Measurements from ENCODE around the gene NFX1. TPM values are rescaled to one million over a fixed set of nuclear protein-coding genes. Genes with fewer than 3 reads are reported as not detected.
"Not testable (repeated sequence)": the region's sequence is repeated elsewhere in the genome, so short reads cannot be mapped to it uniquely, and the experiment has no call there.

The NFX1 gene
- polyA plus RNA-seq, 3 donors: 4.3 to 26.3 (median 8.1) TPM

- Histone ChIP-seq H4K20me1 (ENCODE audit: insufficient read depth, low read length) (no peaks in the 10 kb centered on the region), H3K4me2 (replicated peaks; ENCODE audit: extremely low read depth, low read length, poor library complexity, severe bottlenecking) (no peak overlapping the region), H3K36me3 (replicated peaks in 1 of 2; ENCODE audit: control insufficient read depth in 1 of 2, insufficient read depth in 2 of 2, low read length in 2 of 2) (no peaks in the 10 kb centered on the region), H3K27me3 (ENCODE audit: control insufficient read depth in 2 of 2, insufficient read depth in 2 of 2, low read length in 2 of 2) (no peaks in the 10 kb centered on the region), H3K79me2 (ENCODE audit: insufficient read depth, low read length) (no peaks in the 10 kb centered on the region), H3K9me3 (replicated peaks in 1 of 2; ENCODE audit: control insufficient read depth in 1 of 2, insufficient read depth in 1 of 2, low read length in 2 of 2) (no peaks in the 10 kb centered on the region), H2AFZ (ENCODE audit: insufficient read depth, low read depth, low read length, poor library complexity, severe bottlenecking) (no peak overlapping the region), H3K4me1 (ENCODE audit: control insufficient read depth in 1 of 2, insufficient read depth in 2 of 2, low read length in 2 of 2) (no peaks in the 10 kb centered on the region), H3K4me3 (replicated peaks in 1 of 3; ENCODE audit: low read depth in 2 of 3, low read length in 3 of 3) (no peak overlapping the region), H3K27ac (ENCODE audit: low read depth in 1 of 2, low read length in 2 of 2) (no peak overlapping the region), H3K9ac (ENCODE audit: insufficient read depth, low read length, poor library complexity, severe bottlenecking) (no peak overlapping the region)
- intact Hi-C loops (cut with micrococcal nuclease): no loop called here
- H3K4me3 Mint-ChIP-seq: no peak overlapping the region
- H3K27me3 Mint-ChIP-seq (ENCODE audit: low read depth in 3 of 3): peaks cover 0 to 1% (median 0%) of the 10 kb centered on the region in 3 donors
- TF ChIP-seq CTCF (IDR thresholded peaks at IDR 0.05): no peak
- no peaks in the 10 kb centered on the region for H3K4me1 Mint-ChIP-seq
- WGBS (ENCODE audit: insufficient coverage): 86% methylated on average over 8 of the region's 11 CpGs
- H3K27ac Mint-ChIP-seq: no peak overlapping the region
- H3K36me3 Mint-ChIP-seq: no peaks in the 10 kb centered on the region
- no peak for DNase-seq
- H3K9me3 Mint-ChIP-seq: no peaks in the 10 kb centered on the region
These were observed 103.3 kb downstream of the NFX1 start for GRCh38 chr9:33393581-33393980.

GRCh38 chr9:33393986-33394385, 103.7 kb downstream of the NFX1 start:
- H3K9me3 Mint-ChIP-seq; H3K36me3 Mint-ChIP-seq; H3K4me3 Mint-ChIP-seq; H3K4me1 ChIP-seq (ENCODE audit: control insufficient read depth in 1 of 2, insufficient read depth in 2 of 2, low read length in 2 of 2); H3K4me3 ChIP-seq (replicated peaks in 1 of 3; ENCODE audit: low read depth in 2 of 3, low read length in 3 of 3); H4K20me1 ChIP-seq (ENCODE audit: insufficient read depth, low read length); DNase-seq; H3K4me2 ChIP-seq (replicated peaks; ENCODE audit: extremely low read depth, low read length, poor library complexity, severe bottlenecking); H3K27me3 ChIP-seq (ENCODE audit: control insufficient read depth in 2 of 2, insufficient read depth in 2 of 2, low read length in 2 of 2); H3K27ac ChIP-seq (ENCODE audit: low read depth in 1 of 2, low read length in 2 of 2); intact Hi-C loops (cut with micrococcal nuclease); H3K9ac ChIP-seq (ENCODE audit: insufficient read depth, low read length, poor library complexity, severe bottlenecking); H3K4me1 Mint-ChIP-seq; H2AFZ ChIP-seq (ENCODE audit: insufficient read depth, low read depth, low read length, poor library complexity, severe bottlenecking); H3K36me3 ChIP-seq (replicated peaks in 1 of 2; ENCODE audit: control insufficient read depth in 1 of 2, insufficient read depth in 2 of 2, low read length in 2 of 2); H3K79me2 ChIP-seq (ENCODE audit: insufficient read depth, low read length); H3K9me3 ChIP-seq (replicated peaks in 1 of 2; ENCODE audit: control insufficient read depth in 1 of 2, insufficient read depth in 1 of 2, low read length in 2 of 2); H3K27me3 Mint-ChIP-seq (ENCODE audit: low read depth in 3 of 3): not testable (repeated sequence)
- 95% methylated on average over 3 of the region's 3 CpGs for WGBS (ENCODE audit: insufficient coverage)
- peak overlapping the region in 1 of 7 donors; percentile 52 for H3K27ac Mint-ChIP-seq

GRCh38 chr9:33395159-33395879, 105.0 kb downstream of the NFX1 start:
- H3K27me3 ChIP-seq (ENCODE audit: control insufficient read depth in 2 of 2, insufficient read depth in 2 of 2, low read length in 2 of 2); H3K36me3 ChIP-seq (replicated peaks in 1 of 2; ENCODE audit: control insufficient read depth in 1 of 2, insufficient read depth in 2 of 2, low read length in 2 of 2); H3K79me2 ChIP-seq (ENCODE audit: insufficient read depth, low read length); H3K4me3 ChIP-seq (replicated peaks in 1 of 3; ENCODE audit: low read depth in 2 of 3, low read length in 3 of 3); H3K27me3 Mint-ChIP-seq (ENCODE audit: low read depth in 3 of 3); DNase-seq; H3K4me3 Mint-ChIP-seq; H3K4me1 ChIP-seq (ENCODE audit: control insufficient read depth in 1 of 2, insufficient read depth in 2 of 2, low read length in 2 of 2); H3K27ac ChIP-seq (ENCODE audit: low read depth in 1 of 2, low read length in 2 of 2); H3K36me3 Mint-ChIP-seq; intact Hi-C loops (cut with micrococcal nuclease); H4K20me1 ChIP-seq (ENCODE audit: insufficient read depth, low read length); H3K4me1 Mint-ChIP-seq; H2AFZ ChIP-seq (ENCODE audit: insufficient read depth, low read depth, low read length, poor library complexity, severe bottlenecking); H3K9ac ChIP-seq (ENCODE audit: insufficient read depth, low read length, poor library complexity, severe bottlenecking); H3K9me3 Mint-ChIP-seq; H3K9me3 ChIP-seq (replicated peaks in 1 of 2; ENCODE audit: control insufficient read depth in 1 of 2, insufficient read depth in 1 of 2, low read length in 2 of 2); H3K4me2 ChIP-seq (replicated peaks; ENCODE audit: extremely low read depth, low read length, poor library complexity, severe bottlenecking): not testable (repeated sequence)
- H3K27ac Mint-ChIP-seq: peak overlapping the region in 2 of 7 donors; percentile 16 to 52
- 97% methylated on average over 10 of the region's 15 CpGs for WGBS (ENCODE audit: insufficient coverage)

- H3K4me1 ChIP-seq (ENCODE audit: control insufficient read depth in 1 of 2, insufficient read depth in 2 of 2, low read length in 2 of 2); H3K27me3 ChIP-seq (ENCODE audit: control insufficient read depth in 2 of 2, insufficient read depth in 2 of 2, low read length in 2 of 2); DNase-seq; H3K36me3 ChIP-seq (replicated peaks in 1 of 2; ENCODE audit: control insufficient read depth in 1 of 2, insufficient read depth in 2 of 2, low read length in 2 of 2); H3K27ac ChIP-seq (ENCODE audit: low read depth in 1 of 2, low read length in 2 of 2); H3K9me3 Mint-ChIP-seq; H2AFZ ChIP-seq (ENCODE audit: insufficient read depth, low read depth, low read length, poor library complexity, severe bottlenecking); H3K27ac Mint-ChIP-seq; H3K79me2 ChIP-seq (ENCODE audit: insufficient read depth, low read length); intact Hi-C loops (cut with micrococcal nuclease); H3K9ac ChIP-seq (ENCODE audit: insufficient read depth, low read length, poor library complexity, severe bottlenecking); H3K4me3 Mint-ChIP-seq; H3K27me3 Mint-ChIP-seq (ENCODE audit: low read depth in 3 of 3); H3K9me3 ChIP-seq (replicated peaks in 1 of 2; ENCODE audit: control insufficient read depth in 1 of 2, insufficient read depth in 1 of 2, low read length in 2 of 2); H4K20me1 ChIP-seq (ENCODE audit: insufficient read depth, low read length); H3K4me3 ChIP-seq (replicated peaks in 1 of 3; ENCODE audit: low read depth in 2 of 3, low read length in 3 of 3); H3K4me2 ChIP-seq (replicated peaks; ENCODE audit: extremely low read depth, low read length, poor library complexity, severe bottlenecking); H3K4me1 Mint-ChIP-seq; H3K36me3 Mint-ChIP-seq: not testable (repeated sequence)
- WGBS (ENCODE audit: insufficient coverage): no CpG with 5 or more reads among the region's 4 CpGs
These were observed 107.5 kb downstream of the NFX1 start for GRCh38 chr9:33397801-33398200.

Data from CD14-positive monocyte (primary cell).